Thoracic aorta (tissue), 2 donors: ENCODE measurements around the gene ZNF584. TPM values are rescaled to one million over a fixed set of nuclear protein-coding genes. Genes with fewer than 3 reads are reported as not detected.

ENCODE experiments used
- ATAC-seq: fragments of 150-250 bp; one replicate; pipeline ENCODE4 v1.8.0; 2017; ENCODE audit warnings: low read depth; ENCODE audit not compliant: insufficient number of reproducible peaks, low FRiP score
- DNase-seq: peaks from one replicate; pipeline ENCODE4 v3.0.0-alpha.2; 2020; ENCODE audit warnings: low spot score
- H3K27ac ChIP-seq, 2 donors: fragments of 200-600 bp; sonication (generic); 1 replicate in 1 of 2; 2 replicates in 1 of 2; pipeline ENCODE4 v1.5.1; 2016; ENCODE audit warnings: mild to moderate bottlenecking in 2 of 2, moderate library complexity in 2 of 2
- H3K27me3 ChIP-seq: fragments of 200-600 bp; sonication (generic); replicated peaks from 2 replicates; pipeline ENCODE4 v1.6.0; 2016; ENCODE audit warnings: mild to moderate bottlenecking; ENCODE audit not compliant: insufficient read depth
- H3K36me3 ChIP-seq: fragments of 200-600 bp; sonication (generic); one replicate; pipeline ENCODE4 v1.5.1; 2016
- H3K4me1 ChIP-seq, 2 donors: fragments of 200-600 bp; sonication (generic); 1 replicate in 1 of 2; 2 replicates in 1 of 2; pipeline versions ENCODE4 v1.5.1 to v1.6.0; 2016; ENCODE audit warnings: low read depth in 2 of 2, mild to moderate bottlenecking in 1 of 2; ENCODE audit not compliant: control insufficient read depth in 1 of 2
- H3K4me3 ChIP-seq: fragments of 200-600 bp; sonication (generic); 2 replicates; pipeline ENCODE4 v1.5.1; 2016; ENCODE audit warnings: mild to moderate bottlenecking
- H3K9me3 ChIP-seq: fragments of 200-600 bp; sonication (generic); 2 replicates; pipeline ENCODE4 v1.5.1; 2016
- total RNA-seq, 2 donors: library from RNA; depleted of rRNA; stranded (reverse); fragments of >200 nt; gene quantifications; one replicate each; pipeline versions ENCODE4 v1.1.0 to v1.2.3, GENCODE V29; 2016
- TF ChIP-seq, protein P1 (sequence below): fragments of 200-600 bp; sonication (generic); IDR thresholded peaks from one replicate; pipeline ENCODE4 v1.5.1; 2019; ENCODE audit warnings: antibody characterized with exemption

ZNF584 gene
- total RNA-seq, 2 donors from 2014 or later, result 18.7 to 31.5 TPM

DNA sequence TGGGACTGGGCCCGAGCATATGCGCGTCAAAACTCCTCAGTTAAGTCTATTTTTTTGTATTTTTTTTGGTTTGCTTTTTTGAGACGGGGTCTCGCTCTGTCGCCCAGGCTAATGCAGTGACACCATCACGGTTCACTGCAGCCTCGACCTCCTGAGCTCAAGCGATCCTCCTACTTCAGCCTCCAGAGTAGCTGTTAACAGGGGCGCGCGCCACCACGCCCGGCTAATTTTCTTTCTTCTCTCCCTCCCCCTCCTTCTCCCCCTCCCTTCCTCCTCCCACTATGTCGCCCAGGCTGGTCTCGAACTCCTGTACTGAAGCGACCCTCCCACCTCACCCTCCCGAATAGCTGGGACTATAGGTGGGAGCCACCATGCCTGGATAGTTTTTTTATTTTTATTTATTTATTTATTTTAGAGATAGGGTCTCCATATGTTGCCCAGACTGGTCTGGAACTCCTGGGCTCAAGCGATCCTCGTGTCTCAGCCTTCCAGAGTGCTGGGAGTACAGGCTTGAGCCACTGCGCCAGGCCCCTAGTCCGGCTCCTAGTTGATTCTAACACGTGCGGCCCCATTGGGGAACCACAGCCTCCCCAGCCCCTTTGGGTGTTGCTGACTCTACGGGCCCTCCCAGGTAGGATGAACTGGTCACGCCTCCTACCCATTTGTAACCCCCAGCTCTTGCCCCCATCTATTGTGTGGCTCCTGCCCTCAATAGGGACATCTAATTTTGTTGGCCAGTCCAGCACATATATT lies 26.8 kb upstream of the ZNF584 start:
- Histone ChIP-seq H3K9me3 (no peaks in the 10 kb centered on the region), H3K36me3 (no peaks in the 10 kb centered on the region), H3K4me3 (peak overlapping the region; percentile 83), H3K4me1 (peaks cover 20 to 30% of the 10 kb centered on the region in 2 donors), H3K27ac (peak overlapping the region; percentile 79 to 81), H3K27me3 (no peaks in the 10 kb centered on the region)
- DNase-seq, result no peak
- TF ChIP-seq, protein P1, sequence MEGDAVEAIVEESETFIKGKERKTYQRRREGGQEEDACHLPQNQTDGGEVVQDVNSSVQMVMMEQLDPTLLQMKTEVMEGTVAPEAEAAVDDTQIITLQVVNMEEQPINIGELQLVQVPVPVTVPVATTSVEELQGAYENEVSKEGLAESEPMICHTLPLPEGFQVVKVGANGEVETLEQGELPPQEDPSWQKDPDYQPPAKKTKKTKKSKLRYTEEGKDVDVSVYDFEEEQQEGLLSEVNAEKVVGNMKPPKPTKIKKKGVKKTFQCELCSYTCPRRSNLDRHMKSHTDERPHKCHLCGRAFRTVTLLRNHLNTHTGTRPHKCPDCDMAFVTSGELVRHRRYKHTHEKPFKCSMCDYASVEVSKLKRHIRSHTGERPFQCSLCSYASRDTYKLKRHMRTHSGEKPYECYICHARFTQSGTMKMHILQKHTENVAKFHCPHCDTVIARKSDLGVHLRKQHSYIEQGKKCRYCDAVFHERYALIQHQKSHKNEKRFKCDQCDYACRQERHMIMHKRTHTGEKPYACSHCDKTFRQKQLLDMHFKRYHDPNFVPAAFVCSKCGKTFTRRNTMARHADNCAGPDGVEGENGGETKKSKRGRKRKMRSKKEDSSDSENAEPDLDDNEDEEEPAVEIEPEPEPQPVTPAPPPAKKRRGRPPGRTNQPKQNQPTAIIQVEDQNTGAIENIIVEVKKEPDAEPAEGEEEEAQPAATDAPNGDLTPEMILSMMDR, result no peak
- ATAC-seq, result no peak

DNA sequence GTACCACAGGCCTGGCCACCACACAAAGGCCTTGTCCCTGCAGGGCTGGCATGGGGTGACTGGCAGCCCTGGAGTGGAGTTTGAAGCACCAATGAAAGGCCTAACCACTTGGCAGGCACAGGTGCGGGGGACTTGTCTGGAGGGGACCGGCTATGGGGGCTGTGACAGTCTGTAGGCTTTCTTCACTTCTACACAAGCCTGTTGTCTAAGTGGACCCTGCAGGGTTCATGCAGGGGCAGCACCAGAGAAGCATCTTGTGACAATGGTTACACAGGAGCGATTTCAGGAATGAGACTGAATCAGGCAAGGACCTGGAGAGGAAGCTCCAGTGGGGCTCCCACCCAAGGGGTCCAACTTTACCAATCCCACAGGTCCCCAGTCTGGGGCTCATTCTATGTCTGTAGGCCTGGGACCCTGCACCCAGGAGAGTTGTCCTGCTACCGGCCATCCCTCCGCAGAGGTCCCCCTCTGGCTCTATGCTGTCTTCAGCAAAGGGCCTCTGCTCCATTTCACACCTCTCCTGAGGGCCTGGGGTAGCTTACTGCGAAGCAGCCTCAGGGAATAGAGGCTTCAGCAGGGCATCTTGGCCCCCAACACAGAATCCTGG lies 25.3 kb upstream of the ZNF584 start:
- DNase-seq, result no peak
- H3K4me1 ChIP-seq, result peaks cover 26 to 36% of the 10 kb centered on the region in 2 donors
- H3K27ac ChIP-seq, result no peak overlapping the region
- ATAC-seq, result no peak
- no peak overlapping the region for H3K4me3 ChIP-seq
- TF ChIP-seq, protein P1, result no peak
- H3K9me3 ChIP-seq, result no peaks in the 10 kb centered on the region
- H3K36me3 ChIP-seq, result no peaks in the 10 kb centered on the region
- H3K27me3 ChIP-seq, result no peaks in the 10 kb centered on the region

DNA sequence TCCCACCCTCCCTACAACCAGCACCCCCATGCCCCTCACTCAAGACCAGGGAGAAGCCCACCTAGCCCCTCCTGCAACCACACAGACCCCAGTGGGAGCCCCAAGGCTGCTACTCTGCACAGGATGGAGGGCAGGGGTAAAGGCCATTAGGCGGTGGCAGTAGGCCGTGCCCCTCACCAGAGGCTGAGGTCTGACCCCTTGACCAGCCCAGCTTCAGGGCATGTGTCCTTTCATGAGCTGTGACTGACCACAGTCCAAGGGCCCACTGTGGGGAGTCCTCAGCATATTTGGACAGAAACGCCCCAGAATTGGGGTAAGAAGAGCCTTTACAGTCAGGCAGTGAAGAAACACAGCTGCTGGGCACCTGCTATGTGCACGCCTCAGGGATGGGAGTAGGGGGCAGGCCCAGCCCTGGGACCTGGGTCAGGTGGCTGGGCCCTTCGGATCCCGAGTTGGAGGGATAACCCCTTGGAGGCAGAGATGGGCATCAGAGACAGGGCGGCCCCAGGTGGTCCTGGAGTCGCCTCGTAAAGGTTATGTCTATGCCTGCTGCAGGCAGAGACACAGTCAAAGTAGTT lies 23.0 kb upstream of the ZNF584 start:
- peaks cover 18 to 37% of the 10 kb centered on the region in 2 donors for H3K4me1 ChIP-seq
- no peak for DNase-seq
- ATAC-seq, result no peak

DNA sequence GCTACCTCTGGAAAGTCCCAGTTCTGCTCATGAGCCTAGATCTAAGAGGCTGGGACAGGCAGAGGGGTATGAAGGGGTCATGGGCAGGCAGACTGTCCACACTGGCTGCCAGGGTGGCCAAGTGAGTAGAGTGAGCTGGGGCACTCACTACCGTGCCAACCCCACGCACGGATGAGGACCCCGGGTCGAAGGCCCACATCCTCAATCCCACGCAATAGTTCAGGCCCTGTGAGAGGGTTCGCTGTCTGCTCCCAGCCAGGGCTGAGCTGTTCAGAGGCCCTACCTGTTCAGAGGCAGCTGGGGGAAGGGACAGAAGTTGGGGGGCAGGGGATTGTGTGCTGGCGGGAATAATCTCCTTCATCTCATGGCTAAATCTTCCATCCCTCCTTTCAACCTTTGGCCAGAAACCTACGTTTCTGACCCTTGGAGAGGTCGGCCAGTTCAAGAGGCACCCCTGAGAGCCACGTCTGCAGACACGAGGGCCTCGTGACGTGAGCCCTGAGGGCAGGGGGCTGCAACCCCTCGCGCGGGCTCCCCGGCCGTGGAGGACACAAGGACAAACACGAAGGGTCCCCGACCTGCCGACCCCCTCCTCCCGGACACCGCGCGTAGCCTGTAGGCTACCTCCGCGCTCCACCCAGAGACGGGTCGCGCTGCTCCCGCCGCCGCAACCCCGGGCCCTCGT lies 22.4 kb upstream of the ZNF584 start:
- H3K27ac ChIP-seq, result peak overlapping the region; percentile 94 to 99
- no peaks in the 10 kb centered on the region for H3K9me3 ChIP-seq
- peaks cover 18 to 36% of the 10 kb centered on the region in 2 donors for H3K4me1 ChIP-seq
- no peaks in the 10 kb centered on the region for H3K27me3 ChIP-seq
- peaks cover 7% of the 10 kb centered on the region for H3K36me3 ChIP-seq
- TF ChIP-seq, protein P1, result no peak
- DNase-seq, result no peak
- ATAC-seq, result no peak
- H3K4me3 ChIP-seq, result peak overlapping the region; percentile 78

More for the DNA sequence above, 23.0 kb upstream of the ZNF584 start:
- H3K4me3 ChIP-seq, result peak overlapping the region; percentile 78
- H3K9me3 ChIP-seq, result no peaks in the 10 kb centered on the region
- no peaks in the 10 kb centered on the region for H3K27me3 ChIP-seq
- peaks cover 5% of the 10 kb centered on the region for H3K36me3 ChIP-seq
- TF ChIP-seq, protein P1, result no peak
- H3K27ac ChIP-seq, result peak overlapping the region; percentile 94 to 99
